ENCODE measurements around the gene AIRE.

- TF ChIP-seq CTCF (IDR thresholded peaks at IDR 0.05) (no peak), POLR2A (IDR thresholded peaks at IDR 0.05) (no peak)
Measured at GRCh38 chr21:44331650-44332307, 46.1 kb downstream of the AIRE start.
